Neutrophil (primary cell): Measurements from ENCODE around the gene HOXB9.

ENCODE experiments used
- H3K27ac ChIP-seq: fragments of 200-600 bp; sonication (generic); 2 replicates; pipeline ENCODE4 v1.5.1; 2016; ENCODE audit warnings: mild to moderate bottlenecking, moderate library complexity
- H3K27me3 ChIP-seq: fragments of 200-600 bp; sonication (generic); 2 replicates; pipeline ENCODE4 v1.6.0; 2016; ENCODE audit warnings: mild to moderate bottlenecking
- H3K36me3 ChIP-seq: fragments of 200-600 bp; sonication (generic); 2 replicates; pipeline ENCODE4 v1.5.1; 2017
- H3K4me1 ChIP-seq, 2 experiments: fragments of 200-600 bp in 1 of 2; sonication (generic) in 1 of 2; 1 replicate in 1 of 2; 2 replicates in 1 of 2; pipeline versions ENCODE4 v1.5.1 to v1.6.1; 2013 to 2016; ENCODE audit warnings: low read depth in 1 of 2, low read length in 1 of 2, mild to moderate bottlenecking in 1 of 2, moderate library complexity in 1 of 2; ENCODE audit not compliant: control insufficient read depth in 1 of 2, insufficient read depth in 1 of 2
- H3K4me3 ChIP-seq, 2 experiments: fragments of 200-600 bp in 1 of 2; sonication (generic) in 1 of 2; 1 replicate in 1 of 2; 2 replicates in 1 of 2; pipeline ENCODE4 v1.5.1; 2013 to 2016; ENCODE audit warnings: low read depth in 1 of 2, low read length in 1 of 2, mild to moderate bottlenecking in 1 of 2, moderate library complexity in 1 of 2
- H3K9me3 ChIP-seq: fragments of 200-600 bp; sonication (generic); 2 replicates; pipeline ENCODE4 v1.5.1; 2016
- CTCF ChIP-seq: fragments of 200-600 bp; sonication (generic); IDR thresholded peaks from 2 replicates; pipeline ENCODE4 v1.5.1; 2016; ENCODE audit warnings: antibody characterized with exemption

Gene HOXB9

GRCh38 chr17:48608494-48608834, 17.7 kb downstream of the HOXB9 start:
- no peak overlapping the region for H3K27ac ChIP-seq
- H3K4me1 ChIP-seq: peaks cover 12 to 24% of the 10 kb centered on the region in 2 experiments
- H3K9me3 ChIP-seq: no peaks in the 10 kb centered on the region
- TF ChIP-seq CTCF: no peak
- peaks cover 100% of the 10 kb centered on the region for H3K27me3 ChIP-seq
- H3K4me3 ChIP-seq: no peak overlapping the region
- H3K36me3 ChIP-seq: no peaks in the 10 kb centered on the region

DNA sequence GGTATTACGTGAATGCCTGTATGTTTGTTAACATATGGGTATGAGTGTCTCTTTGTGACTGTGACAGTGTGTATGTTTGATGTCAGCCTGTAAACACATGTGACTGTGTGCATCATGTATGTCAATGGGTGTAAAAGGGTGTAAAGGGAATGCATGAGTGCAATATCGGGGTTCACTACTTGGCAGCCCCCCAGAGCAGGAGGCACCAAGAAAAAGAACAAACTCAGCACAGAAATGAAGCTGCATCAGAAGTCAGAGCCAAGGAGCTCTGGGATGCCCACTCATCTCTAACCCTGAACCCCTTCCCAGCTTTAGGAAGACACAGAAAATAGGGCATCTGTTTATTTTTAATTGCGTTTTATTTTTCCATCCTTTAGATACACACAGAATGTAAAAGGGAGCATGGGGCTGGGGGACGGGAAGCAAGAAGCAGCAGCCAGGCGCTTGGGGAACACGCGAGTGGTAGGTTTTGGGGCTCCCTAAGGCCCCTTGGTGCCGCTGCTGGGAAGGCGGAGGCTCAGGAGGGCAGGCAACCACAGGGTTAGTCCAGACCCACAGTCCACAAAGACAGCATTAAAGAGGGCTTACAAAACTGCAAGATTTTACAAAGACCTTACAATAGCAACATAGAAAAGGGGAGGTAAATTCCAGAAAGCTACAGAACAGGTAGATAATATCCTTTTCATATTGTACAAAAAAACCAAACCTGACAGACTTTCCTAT, 19.1 kb downstream of the HOXB9 start:
- H3K36me3 ChIP-seq: no peaks in the 10 kb centered on the region
- no peak overlapping the region for H3K27ac ChIP-seq
- H3K4me3 ChIP-seq: no peak overlapping the region
- no peaks in the 10 kb centered on the region for H3K9me3 ChIP-seq
- peaks cover 12 to 23% of the 10 kb centered on the region in 2 experiments for H3K4me1 ChIP-seq
- peaks cover 100% of the 10 kb centered on the region for H3K27me3 ChIP-seq
- no peak for TF ChIP-seq CTCF

GRCh38 chr17:48605991-48606891, 19.9 kb downstream of the HOXB9 start:
- no peaks in the 10 kb centered on the region for H3K36me3 ChIP-seq
- H3K27me3 ChIP-seq: peaks cover 100% of the 10 kb centered on the region
- no peak for TF ChIP-seq CTCF
- no peak overlapping the region for H3K4me3 ChIP-seq
- H3K9me3 ChIP-seq: no peaks in the 10 kb centered on the region
- peaks cover 11 to 15% of the 10 kb centered on the region in 2 experiments for H3K4me1 ChIP-seq
- H3K27ac ChIP-seq: no peak overlapping the region

DNA sequence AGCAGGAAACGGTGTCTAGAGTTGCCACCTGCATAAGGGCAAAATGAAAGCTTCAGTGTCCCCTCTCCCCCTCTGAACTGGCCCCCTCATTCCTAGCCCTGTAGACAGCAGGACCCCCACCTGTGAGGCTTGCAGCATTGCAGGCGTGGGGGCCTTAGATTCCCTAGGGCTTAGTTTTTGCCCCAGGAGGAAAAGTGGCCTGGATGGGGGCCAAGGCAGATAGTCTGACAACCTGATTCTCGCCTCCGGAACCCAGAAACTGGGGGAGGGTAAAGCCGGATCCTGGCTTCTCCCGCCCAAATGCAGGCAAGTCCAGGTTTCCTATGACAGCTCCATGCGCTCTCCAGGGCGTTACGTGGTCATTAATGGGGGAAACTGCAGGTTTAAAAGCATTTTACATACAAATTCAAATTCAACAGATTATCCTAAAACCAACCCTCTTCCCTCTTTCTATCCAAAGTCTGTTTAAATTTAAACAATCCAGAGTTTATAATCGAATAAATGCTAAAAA, 20.7 kb downstream of the HOXB9 start:
- peaks cover 100% of the 10 kb centered on the region for H3K27me3 ChIP-seq
- no peak overlapping the region for H3K4me3 ChIP-seq

More for the DNA sequence above, 20.7 kb downstream of the HOXB9 start:
- peaks cover 3 to 7% of the 10 kb centered on the region in 2 experiments for H3K4me1 ChIP-seq
- no peak for TF ChIP-seq CTCF
- H3K27ac ChIP-seq: no peak overlapping the region
- no peaks in the 10 kb centered on the region for H3K9me3 ChIP-seq
- no peaks in the 10 kb centered on the region for H3K36me3 ChIP-seq
